Measurements from ENCODE around the gene PRSS8. TPM values are rescaled to one million over a fixed set of nuclear protein-coding genes. Genes with fewer than 3 reads are reported as not detected.

PRSS8 gene
- total RNA-seq, 1 donor from 2014 or later: not detected

DNA sequence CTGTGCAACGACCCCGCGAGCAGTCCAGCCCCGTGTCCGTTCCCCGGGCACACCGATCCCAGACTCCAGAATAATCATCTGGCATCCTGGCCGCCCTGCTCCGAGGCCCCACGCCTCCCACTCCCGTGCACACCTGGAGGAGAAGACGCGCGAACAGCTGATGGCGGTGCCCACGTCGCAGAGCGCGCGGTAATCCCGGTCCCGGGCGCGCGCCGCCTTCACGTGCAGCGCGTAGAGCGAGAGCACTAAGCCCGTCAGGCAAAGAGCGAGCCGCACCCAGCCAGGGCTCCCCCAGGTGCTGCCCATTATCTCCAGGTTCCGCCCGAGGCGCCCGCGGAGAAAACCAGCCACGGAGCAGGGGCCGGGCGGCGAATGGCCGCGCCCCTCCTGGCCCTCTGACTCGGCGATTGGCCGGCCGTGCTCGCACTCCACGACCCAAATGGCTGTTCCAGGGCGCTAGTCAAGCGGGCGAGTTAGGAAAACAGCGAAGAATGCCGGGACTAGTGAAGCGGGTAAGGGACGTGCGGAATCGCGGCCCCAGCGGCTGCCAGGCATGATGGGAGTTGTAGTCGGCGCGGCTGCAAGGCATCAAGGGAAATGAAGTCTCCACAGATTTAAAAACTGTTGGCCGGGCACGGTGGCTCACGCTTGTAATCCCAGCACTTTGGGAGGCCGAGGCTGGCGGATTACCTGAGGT lies 41.0 kb downstream of the PRSS8 start, which contains the start of gene VKORC1:
TSS of gene VKORC1 (minus strand) at position 374 of the 697 bp plus-strand sequence. CDS start at position 306, 68 bp downstream.
- Mint-ChIP-seq H3K4me1 (ENCODE audit: low read depth) (peaks cover 30% of the 10 kb centered on the region), H3K27ac (ENCODE audit: unreplicated experiment) (peak within 1 kb of the TSS; percentile 88), H3K27me3 (ENCODE audit: low read depth) (no peaks in the 10 kb centered on the region), H3K4me3 (ENCODE audit: unreplicated experiment) (peak within 1 kb of the TSS; percentile 98), H3K9me3 (ENCODE audit: low read depth) (peaks cover under 1% of the 10 kb centered on the region), H3K36me3 (ENCODE audit: low read depth) (peaks cover 4% of the 10 kb centered on the region)
- TF ChIP-seq, protein P1, sequence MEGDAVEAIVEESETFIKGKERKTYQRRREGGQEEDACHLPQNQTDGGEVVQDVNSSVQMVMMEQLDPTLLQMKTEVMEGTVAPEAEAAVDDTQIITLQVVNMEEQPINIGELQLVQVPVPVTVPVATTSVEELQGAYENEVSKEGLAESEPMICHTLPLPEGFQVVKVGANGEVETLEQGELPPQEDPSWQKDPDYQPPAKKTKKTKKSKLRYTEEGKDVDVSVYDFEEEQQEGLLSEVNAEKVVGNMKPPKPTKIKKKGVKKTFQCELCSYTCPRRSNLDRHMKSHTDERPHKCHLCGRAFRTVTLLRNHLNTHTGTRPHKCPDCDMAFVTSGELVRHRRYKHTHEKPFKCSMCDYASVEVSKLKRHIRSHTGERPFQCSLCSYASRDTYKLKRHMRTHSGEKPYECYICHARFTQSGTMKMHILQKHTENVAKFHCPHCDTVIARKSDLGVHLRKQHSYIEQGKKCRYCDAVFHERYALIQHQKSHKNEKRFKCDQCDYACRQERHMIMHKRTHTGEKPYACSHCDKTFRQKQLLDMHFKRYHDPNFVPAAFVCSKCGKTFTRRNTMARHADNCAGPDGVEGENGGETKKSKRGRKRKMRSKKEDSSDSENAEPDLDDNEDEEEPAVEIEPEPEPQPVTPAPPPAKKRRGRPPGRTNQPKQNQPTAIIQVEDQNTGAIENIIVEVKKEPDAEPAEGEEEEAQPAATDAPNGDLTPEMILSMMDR (IDR thresholded peaks at IDR 0.05): peak; percentile 29
- peak; percentile 97 for DNase-seq (ENCODE audit: low spot score)

DNA sequence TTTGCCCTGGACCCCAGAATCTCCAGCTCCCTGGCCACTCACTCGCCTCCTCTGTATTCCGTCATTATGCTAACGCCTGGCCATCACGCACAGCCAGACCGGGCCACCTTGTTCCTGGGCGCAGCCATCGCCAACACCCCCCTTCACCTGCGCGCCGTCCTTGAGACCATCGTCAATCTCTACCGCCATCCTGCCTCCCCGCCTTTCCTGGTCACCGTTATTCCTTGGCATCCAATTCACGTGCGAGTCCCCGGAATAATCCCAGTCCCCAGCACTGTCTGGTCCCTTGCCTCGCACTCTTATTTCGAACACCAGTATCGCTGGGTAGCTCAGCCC lies 41.5 kb downstream of the PRSS8 start:
- Mint-ChIP-seq H3K4me1 (ENCODE audit: low read depth) (peaks cover 30% of the 10 kb centered on the region), H3K9me3 (ENCODE audit: low read depth) (no peaks in the 10 kb centered on the region), H3K27me3 (ENCODE audit: low read depth) (no peaks in the 10 kb centered on the region), H3K4me3 (ENCODE audit: unreplicated experiment) (peak overlapping the region; percentile 98), H3K27ac (ENCODE audit: unreplicated experiment) (peak overlapping the region; percentile 88), H3K36me3 (ENCODE audit: low read depth) (peaks cover 4% of the 10 kb centered on the region)
- TF ChIP-seq, protein P1 (IDR thresholded peaks at IDR 0.05): no peak
- DNase-seq (ENCODE audit: low spot score): no peak

DNA sequence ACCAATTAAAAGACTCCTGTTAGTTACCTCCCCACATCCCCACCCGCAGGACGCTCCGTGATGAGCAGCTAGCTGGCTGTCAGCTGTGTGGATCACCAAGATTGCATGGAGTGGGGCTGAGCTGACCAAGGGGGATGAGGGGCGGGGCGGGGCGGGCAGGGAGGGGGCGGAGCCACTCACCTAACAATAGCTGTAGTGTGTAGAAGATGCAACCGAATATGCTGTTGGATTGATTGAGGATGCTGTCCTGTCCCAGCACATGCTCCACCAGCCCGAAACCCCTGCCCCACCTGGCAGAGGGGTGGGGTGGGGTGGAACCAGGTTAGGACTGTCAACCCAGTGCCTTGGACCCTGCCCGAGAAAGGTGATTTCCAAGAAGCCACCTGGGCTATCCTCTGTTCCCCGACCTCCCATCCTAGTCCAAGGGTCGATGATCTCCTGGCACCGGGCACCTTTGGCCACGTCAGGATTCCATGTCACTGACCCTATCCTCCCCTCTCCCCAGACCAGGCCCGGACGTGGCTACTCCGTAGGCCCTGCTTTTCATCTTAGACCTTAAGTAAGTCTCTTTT lies 42.3 kb downstream of the PRSS8 start:
- peak overlapping the region; percentile 88 for H3K27ac Mint-ChIP-seq (ENCODE audit: unreplicated experiment)
- no peaks in the 10 kb centered on the region for H3K9me3 Mint-ChIP-seq (ENCODE audit: low read depth)
- no peaks in the 10 kb centered on the region for H3K27me3 Mint-ChIP-seq (ENCODE audit: low read depth)
- DNase-seq (ENCODE audit: low spot score): no peak
- peaks cover 4% of the 10 kb centered on the region for H3K36me3 Mint-ChIP-seq (ENCODE audit: low read depth)
- H3K4me1 Mint-ChIP-seq (ENCODE audit: low read depth): peaks cover 30% of the 10 kb centered on the region
- H3K4me3 Mint-ChIP-seq (ENCODE audit: unreplicated experiment): peak overlapping the region; percentile 98
- TF ChIP-seq, protein P1 (IDR thresholded peaks at IDR 0.05): no peak

DNA sequence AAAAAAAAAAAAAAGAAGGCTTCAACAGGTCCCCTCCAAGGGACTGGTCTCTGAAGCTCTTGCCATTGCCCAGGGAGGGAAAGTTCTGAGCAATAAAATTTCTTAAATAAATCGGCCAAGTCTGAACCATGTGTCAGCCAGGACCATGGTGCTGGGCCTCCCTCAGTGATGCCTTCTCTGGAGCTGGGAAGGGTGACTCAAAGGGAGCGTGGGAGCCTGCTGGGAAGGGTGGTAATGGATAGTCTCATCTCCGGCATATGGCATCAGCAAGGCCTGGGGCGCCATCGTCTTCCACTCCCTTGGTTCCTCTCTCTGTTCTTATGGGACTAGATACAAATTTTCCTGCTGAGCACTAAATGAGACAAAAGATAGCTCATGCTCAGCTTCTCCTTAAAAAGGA lies 43.2 kb downstream of the PRSS8 start:
- Mint-ChIP-seq H3K4me1 (ENCODE audit: low read depth) (peaks cover 30% of the 10 kb centered on the region), H3K36me3 (ENCODE audit: low read depth) (peaks cover 4% of the 10 kb centered on the region), H3K4me3 (ENCODE audit: unreplicated experiment) (peak overlapping the region; percentile 4), H3K9me3 (ENCODE audit: low read depth) (no peaks in the 10 kb centered on the region), H3K27me3 (ENCODE audit: low read depth) (no peaks in the 10 kb centered on the region), H3K27ac (ENCODE audit: unreplicated experiment) (peak overlapping the region; percentile 41)
- DNase-seq (ENCODE audit: low spot score): no peak
- TF ChIP-seq, protein P1 (IDR thresholded peaks at IDR 0.05): no peak

DNA sequence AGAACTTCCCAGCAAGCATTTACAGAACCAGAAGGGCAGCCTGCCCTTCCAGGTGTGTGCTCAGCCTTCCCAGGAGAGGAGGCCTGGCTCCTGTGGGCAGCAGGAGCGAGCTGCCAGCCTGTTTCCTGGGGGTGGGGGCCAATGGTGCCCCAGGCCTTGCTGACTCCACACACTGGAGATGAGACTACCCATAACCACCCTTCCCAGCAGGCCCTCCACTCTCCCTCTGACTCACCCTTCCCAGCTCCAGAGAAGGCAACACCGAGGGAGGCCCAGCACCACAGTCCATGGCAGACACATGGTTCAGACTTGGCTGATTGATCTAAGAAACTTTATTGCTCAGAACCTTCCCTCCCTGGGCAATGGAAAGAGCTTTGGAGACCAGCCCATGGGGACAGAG lies 45.0 kb downstream of the PRSS8 start:
- DNase-seq (ENCODE audit: low spot score): no peak
- TF ChIP-seq, protein P1 (IDR thresholded peaks at IDR 0.05): no peak
- H3K27ac Mint-ChIP-seq (ENCODE audit: unreplicated experiment): no peak overlapping the region
- no peak overlapping the region for H3K4me3 Mint-ChIP-seq (ENCODE audit: unreplicated experiment)
- H3K27me3 Mint-ChIP-seq (ENCODE audit: low read depth): no peaks in the 10 kb centered on the region
- H3K36me3 Mint-ChIP-seq (ENCODE audit: low read depth): peaks cover 6% of the 10 kb centered on the region
- no peaks in the 10 kb centered on the region for H3K9me3 Mint-ChIP-seq (ENCODE audit: low read depth)
- peaks cover 24% of the 10 kb centered on the region for H3K4me1 Mint-ChIP-seq (ENCODE audit: low read depth)
